Measurements from ENCODE around the gene ZNF593OS. TPM values are rescaled to one million over a fixed set of nuclear protein-coding genes. Genes with fewer than 3 reads are reported as not detected.

Gene ZNF593OS
- total and polyA plus RNA-seq, 2 experiments from 2014 or later = 3.4 TPM; not detected in 1

GRCh38 chr1:26145960-26146294 is 25.7 kb downstream of the ZNF593OS start:
- no peaks in the 10 kb centered on the region for H3K27me3 ChIP-seq
- no peak overlapping the region for H3K27ac ChIP-seq
- no peaks in the 10 kb centered on the region for H3K36me3 ChIP-seq
- H3K4me1 ChIP-seq (ENCODE audit: low read depth) = no peaks in the 10 kb centered on the region
- TF ChIP-seq CTCF (IDR thresholded peaks at IDR 0.05; ENCODE audit: low read depth, low read length) = no peak
- H3K9me3 ChIP-seq (ENCODE audit: low read depth) = no peaks in the 10 kb centered on the region
- no peak overlapping the region for H3K4me3 ChIP-seq
- DNase-seq (ENCODE audit: low read depth in 1 of 2, low spot score in 1 of 2) = no peak

GRCh38 chr1:26145041-26145959 is 26.3 kb downstream of the ZNF593OS start:
- Histone ChIP-seq H3K27ac (no peak overlapping the region), H3K4me3 (no peak overlapping the region), H3K36me3 (no peaks in the 10 kb centered on the region), H3K4me1 (ENCODE audit: low read depth) (no peaks in the 10 kb centered on the region), H3K9me3 (ENCODE audit: low read depth) (no peaks in the 10 kb centered on the region), H3K27me3 (no peaks in the 10 kb centered on the region)
- TF ChIP-seq CTCF (IDR thresholded peaks at IDR 0.05; ENCODE audit: low read depth, low read length) = peak; percentile 72
- DNase-seq (ENCODE audit: low read depth in 1 of 2, low spot score in 1 of 2) = peak; percentile 87 to 93

GRCh38 chr1:26142159-26142558 is 29.5 kb downstream of the ZNF593OS start:
- no peaks in the 10 kb centered on the region for H3K4me1 ChIP-seq (ENCODE audit: low read depth)
- no peak for TF ChIP-seq CTCF (IDR thresholded peaks at IDR 0.05; ENCODE audit: low read depth, low read length)
- H3K27ac ChIP-seq = no peak overlapping the region
- H3K27me3 ChIP-seq = no peaks in the 10 kb centered on the region
- H3K4me3 ChIP-seq = no peak overlapping the region
- no peak for DNase-seq (ENCODE audit: low read depth in 1 of 2, low spot score in 1 of 2)
- H3K9me3 ChIP-seq (ENCODE audit: low read depth) = no peaks in the 10 kb centered on the region
- H3K36me3 ChIP-seq = no peaks in the 10 kb centered on the region

GRCh38 chr1:26138974-26139558 is 32.6 kb downstream of the ZNF593OS start:
- Histone ChIP-seq H3K27me3 (no peaks in the 10 kb centered on the region), H3K36me3 (no peaks in the 10 kb centered on the region), H3K4me1 (ENCODE audit: low read depth) (no peaks in the 10 kb centered on the region), H3K27ac (no peak overlapping the region), H3K4me3 (no peak overlapping the region), H3K9me3 (ENCODE audit: low read depth) (no peaks in the 10 kb centered on the region)
- no peak for DNase-seq (ENCODE audit: low read depth in 1 of 2, low spot score in 1 of 2)
- no peak for TF ChIP-seq CTCF (IDR thresholded peaks at IDR 0.05; ENCODE audit: low read depth, low read length)

GRCh38 chr1:26134466-26134865 is 37.2 kb downstream of the ZNF593OS start:
- Histone ChIP-seq H3K4me1 (ENCODE audit: low read depth) (no peaks in the 10 kb centered on the region), H3K27me3 (no peaks in the 10 kb centered on the region), H3K27ac (no peak overlapping the region), H3K36me3 (no peaks in the 10 kb centered on the region), H3K4me3 (no peak overlapping the region), H3K9me3 (ENCODE audit: low read depth) (no peaks in the 10 kb centered on the region)
- TF ChIP-seq CTCF (IDR thresholded peaks at IDR 0.05; ENCODE audit: low read depth, low read length) = no peak
- DNase-seq (ENCODE audit: low read depth in 1 of 2, low spot score in 1 of 2) = no peak
